NAMALWA (cell line): ENCODE measurements around the gene CDK17.

Experiments used
- DNase-seq: peaks from one replicate; pipeline ENCODE4 v3.0.0-alpha.2; 2015; ENCODE audit warnings: low spot score

CDK17 gene

DNA sequence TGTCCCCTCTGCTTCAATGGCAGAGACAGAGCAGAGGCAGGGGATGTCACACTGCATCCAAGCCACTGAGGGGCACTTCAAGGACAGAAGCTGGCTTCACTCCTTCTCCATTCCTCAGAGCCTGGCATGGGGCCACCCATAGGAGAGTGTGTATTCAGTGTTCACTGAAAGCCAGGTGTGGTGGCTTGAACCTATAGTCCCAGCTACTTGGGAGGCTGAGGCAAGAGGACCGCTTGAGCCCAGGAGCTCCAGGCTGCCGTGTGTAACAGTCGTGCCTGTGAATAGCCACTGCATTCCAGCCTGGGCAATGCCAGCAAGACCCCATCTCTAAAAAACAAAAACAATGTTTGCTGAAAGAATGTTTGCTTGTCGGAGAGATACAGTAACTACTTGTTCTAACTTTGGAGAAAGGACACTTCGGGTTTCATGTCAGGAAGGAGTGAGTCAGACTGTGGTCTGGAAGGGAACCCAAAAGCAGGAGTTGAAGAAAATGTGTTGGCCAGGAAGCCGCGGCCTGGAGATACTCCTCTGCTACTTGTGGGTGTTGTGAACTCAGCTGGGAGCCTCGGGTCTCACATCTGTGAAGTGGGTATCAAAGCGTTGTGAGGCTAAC lies 162.7 kb downstream of the CDK17 start:
- no peak for DNase-seq

DNA sequence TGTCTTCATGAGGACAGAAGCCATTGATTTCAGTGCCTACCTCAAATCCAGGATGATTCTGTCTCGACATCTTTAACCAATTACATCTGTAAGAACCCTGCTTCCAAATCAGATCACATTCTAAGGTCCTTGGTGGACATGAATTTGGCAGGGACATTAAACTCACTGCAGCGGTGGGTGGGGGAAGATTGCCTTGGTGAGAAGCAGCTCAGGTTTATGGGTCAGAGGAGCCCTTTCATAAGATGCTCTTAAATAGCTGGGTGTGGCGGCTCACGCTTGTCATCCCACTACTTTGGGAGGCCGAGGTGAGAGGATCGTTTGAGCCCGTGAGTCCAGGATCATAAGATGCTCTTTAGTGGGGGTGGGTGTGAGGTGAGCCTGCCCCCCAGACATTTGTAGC lies 163.2 kb downstream of the CDK17 start:
- DNase-seq, result no peak

DNA sequence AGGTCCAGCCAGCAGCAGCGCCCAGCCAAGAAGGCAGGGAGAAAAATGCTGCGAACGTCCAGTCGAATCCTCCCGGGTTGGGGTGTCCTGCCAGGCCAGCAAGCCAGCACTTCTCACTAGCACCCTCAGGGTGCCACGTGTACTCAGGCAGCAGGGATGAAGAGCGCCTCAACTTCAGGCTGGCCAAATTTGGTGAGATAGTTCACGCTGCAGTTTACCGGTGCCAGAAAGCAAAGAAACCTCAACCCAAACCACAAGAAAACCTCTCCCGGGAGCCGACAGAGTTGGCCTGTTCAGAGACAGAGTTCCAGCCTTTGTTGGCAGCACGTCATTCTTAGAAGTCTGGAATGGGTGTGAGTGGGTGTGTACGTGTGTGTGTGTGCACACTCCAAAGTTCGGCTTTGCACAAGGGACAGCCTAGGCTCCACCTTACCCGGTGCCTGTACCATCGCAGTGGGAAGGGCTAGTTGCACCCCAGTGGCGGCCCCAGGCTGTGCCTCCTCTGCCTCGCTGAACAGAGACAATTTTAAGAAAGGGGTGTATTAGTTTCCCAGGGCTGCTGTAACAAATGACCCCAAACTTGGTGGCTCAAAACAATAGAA lies 163.9 kb downstream of the CDK17 start:
- DNase-seq, result no peak

DNA sequence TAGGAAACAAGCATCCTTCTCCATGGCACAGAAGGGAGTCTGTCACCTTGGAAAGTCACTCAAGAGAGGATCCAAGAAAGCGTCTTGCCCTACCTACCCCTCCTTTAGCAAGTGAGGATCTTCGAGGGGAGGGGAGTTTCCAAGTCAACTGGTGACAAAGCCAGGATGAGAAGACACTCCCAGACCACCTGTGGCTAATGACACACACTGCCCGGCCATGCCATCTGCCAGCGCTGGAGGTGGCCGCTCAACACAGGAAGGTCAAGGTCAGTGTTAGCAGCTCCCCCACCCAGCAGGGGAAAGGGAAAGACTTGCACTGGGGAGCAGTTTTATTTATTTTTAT lies 164.8 kb downstream of the CDK17 start:
- no peak for DNase-seq

DNA sequence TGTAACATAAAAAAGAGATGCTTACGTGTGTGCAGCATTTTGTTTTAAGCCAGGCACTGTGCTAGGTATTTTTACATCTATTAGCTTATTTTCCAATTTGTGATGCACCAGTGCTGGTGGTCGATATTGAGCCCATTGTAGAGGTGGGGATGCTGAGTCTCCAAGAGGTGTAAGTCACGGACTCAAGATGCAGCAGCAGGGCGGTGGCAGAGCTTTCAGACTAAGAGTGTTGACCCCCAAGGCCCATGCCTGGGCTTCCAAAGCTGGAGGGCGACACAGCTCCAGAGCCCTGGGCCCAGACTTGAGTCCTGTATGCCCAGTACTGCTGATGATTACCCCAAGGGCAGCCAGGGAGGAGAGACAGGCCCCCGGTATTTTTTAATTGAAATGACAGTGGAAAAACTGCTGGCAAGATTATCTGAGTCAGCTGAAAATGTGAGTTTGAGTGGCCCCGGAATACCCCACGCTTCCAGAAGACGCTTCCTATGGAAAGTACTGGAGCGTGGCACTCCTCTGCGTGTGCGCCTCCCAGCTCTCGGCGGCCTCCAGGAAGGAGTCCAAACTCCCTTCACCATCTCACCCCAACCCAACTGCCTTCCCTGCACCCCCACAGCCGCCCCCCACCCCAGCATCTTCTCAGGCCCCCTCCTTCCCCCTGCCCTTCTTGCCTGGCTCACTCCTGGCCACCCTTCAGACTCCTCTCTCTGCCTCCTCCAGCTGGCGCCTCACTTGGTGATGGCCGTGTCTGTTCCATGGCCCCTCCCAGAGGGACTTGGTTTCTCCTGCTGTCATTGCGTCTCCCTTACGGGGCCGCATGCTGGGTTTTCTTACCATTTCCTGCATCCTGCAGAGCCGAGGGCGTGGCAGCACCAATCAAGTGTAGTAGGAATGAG lies 165.4 kb downstream of the CDK17 start:
- DNase-seq, result no peak

DNA sequence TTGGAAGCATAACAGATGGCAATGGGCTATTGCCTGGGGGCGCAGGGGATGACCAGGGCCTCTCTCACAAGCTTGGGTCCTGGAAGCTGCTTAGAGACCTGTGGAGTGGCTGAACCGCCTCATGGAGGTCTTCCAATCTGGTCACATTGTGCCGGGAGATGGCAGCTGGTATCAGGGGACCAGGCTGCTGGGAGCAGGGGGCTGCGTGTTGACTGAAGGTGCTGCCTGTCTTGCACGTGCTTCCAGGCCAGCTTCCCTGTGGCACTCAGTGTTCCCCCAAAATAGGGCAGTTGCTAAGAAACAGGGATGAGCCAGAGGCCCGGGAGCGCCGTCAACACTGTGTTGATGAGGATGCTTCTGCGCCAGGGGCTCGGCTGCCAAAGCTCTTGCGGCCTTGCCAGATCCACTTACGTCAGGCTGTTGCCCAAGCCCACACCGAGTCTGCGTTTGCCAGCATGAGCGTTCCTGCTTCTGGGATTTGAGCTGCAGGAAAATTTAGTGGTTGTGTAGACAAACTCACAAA lies 166.2 kb downstream of the CDK17 start:
- no peak for DNase-seq

DNA sequence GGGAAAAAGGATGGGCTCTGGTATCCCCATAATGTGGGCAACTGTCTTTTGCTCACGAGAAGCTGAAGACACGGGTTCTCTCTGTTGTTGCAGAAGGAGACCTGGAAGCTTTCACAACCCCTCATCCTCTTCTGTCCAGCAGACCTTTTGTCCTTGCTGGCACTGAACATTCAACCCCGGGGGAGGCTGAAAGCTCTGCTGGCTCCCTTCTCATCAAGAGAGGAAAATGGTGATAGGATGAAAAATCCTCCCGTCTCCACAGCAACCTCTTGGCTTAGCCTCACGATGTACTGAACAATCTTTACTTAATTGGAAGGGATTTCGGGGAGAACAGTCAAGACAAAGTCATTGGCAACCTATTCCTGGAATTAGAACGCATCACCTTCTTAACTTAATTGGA lies 167.1 kb downstream of the CDK17 start:
- DNase-seq, result no peak

DNA sequence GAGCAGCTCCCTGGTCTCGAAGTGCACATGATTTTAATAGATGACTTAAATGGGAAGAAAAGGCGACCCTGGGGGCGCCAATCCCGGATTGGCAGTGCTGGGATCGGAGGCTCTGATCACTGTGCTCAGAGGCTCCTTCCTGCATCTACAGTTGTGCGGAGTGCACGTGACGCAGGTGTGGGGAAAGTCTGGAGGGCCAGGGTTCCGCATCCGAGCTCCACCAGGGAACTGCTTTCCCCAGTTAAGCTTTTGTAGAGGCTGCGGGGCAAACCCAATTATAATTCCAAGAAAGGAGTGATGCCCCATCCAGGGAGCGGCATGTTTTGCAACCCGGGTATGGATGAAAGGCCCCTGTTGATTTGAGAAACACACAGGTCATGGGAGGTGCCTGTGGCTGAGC lies 169.6 kb downstream of the CDK17 start:
- DNase-seq, result no peak

DNA sequence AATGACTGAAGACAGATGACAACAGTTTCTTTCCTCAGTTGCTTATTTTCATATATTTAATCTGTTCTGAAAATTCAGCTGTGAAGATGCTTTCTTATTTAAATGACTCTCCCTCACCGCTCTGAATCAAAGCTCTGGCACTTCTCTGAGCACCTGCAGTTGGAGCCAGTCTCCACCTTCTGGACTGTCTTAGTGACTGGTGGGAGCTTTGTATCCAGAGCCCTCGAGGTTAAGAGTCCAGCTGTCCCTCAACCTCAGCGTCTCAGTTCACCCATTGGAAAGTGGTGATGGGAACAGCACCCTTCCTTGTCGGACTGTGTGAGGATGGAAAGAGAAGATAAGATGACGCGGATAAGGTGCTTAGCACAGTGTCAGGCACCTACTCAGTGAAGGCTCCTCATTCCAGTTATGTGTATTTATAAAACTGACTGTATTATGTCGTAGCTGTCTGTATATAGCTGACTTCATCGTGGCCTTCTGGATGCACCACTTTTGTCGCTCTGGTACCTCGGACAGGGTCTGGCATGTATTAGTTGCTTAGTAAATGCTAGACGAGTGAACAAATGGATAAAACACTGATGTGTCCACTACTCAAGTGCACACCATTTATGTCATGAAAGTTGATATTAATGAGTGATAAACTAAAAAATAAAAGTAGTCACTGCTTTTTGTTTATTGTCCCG lies 171.5 kb downstream of the CDK17 start:
- no peak for DNase-seq
